HG03060 (cell line): ENCODE data around the gene MEF2B.
"Not testable (repeated sequence)": the region's sequence is repeated elsewhere in the genome, so short reads cannot be mapped to it uniquely, and the experiment has no call there.

ENCODE experiments used
- ATAC-seq: cut with Tn5 transposase; IDR thresholded peaks from one replicate; pipeline ENCODE4 v1.9.1; 2021; ENCODE audit warnings: low read depth, moderate number of reproducible peaks; ENCODE audit not compliant: unreplicated experiment

The MEF2B gene

GRCh38 chr19:19133985-19134384 lies 36.1 kb downstream of the MEF2B start:
- ATAC-seq: no peak

- no peak for ATAC-seq
These were observed 37.2 kb downstream of the MEF2B start for GRCh38 chr19:19132912-19133311.

GRCh38 chr19:19131989-19132388 lies 38.1 kb downstream of the MEF2B start:
- ATAC-seq: no peak

GRCh38 chr19:19126102-19126501 lies 44.0 kb downstream of the MEF2B start:
- no peak for ATAC-seq

- ATAC-seq: no peak
These were observed 46.7 kb downstream of the MEF2B start for GRCh38 chr19:19123386-19123785.

GRCh38 chr19:19122902-19123301 lies 47.2 kb downstream of the MEF2B start:
- ATAC-seq: no peak

- ATAC-seq: no peak
These were observed 48.7 kb downstream of the MEF2B start for GRCh38 chr19:19121371-19121770.

- no peak for ATAC-seq
These were observed 49.5 kb downstream of the MEF2B start for GRCh38 chr19:19120308-19121231.

- no peak for ATAC-seq
These were observed 50.5 kb downstream of the MEF2B start for GRCh38 chr19:19119325-19120237.

- no peak for ATAC-seq
These were observed 54.1 kb downstream of the MEF2B start for GRCh38 chr19:19115954-19116353.

GRCh38 chr19:19113040-19113626 lies 56.9 kb downstream of the MEF2B start:
- no peak for ATAC-seq

- ATAC-seq: no peak
These were observed 58.0 kb downstream of the MEF2B start for GRCh38 chr19:19111967-19112580.

- ATAC-seq: no peak
These were observed 58.8 kb downstream of the MEF2B start for GRCh38 chr19:19111136-19111835.

GRCh38 chr19:19110410-19111135 lies 59.5 kb downstream of the MEF2B start:
- no peak for ATAC-seq

- ATAC-seq: no peak
These were observed 60.5 kb downstream of the MEF2B start for GRCh38 chr19:19109601-19110000.

GRCh38 chr19:19107654-19108053 lies 62.4 kb downstream of the MEF2B start:
- no peak for ATAC-seq

- ATAC-seq: not testable (repeated sequence)
These were observed 63.1 kb downstream of the MEF2B start for GRCh38 chr19:19106938-19107337.

GRCh38 chr19:19106056-19106551 lies 64.0 kb downstream of the MEF2B start:
- ATAC-seq: no peak
